ENCODE data around the gene MAP3K21. TPM values are rescaled to one million over a fixed set of nuclear protein-coding genes. Genes with fewer than 3 reads are reported as not detected.

MAP3K21 gene
- total and polyA plus RNA-seq, 5 donors = 0.25 to 0.47 (median 0.34) TPM

DNA sequence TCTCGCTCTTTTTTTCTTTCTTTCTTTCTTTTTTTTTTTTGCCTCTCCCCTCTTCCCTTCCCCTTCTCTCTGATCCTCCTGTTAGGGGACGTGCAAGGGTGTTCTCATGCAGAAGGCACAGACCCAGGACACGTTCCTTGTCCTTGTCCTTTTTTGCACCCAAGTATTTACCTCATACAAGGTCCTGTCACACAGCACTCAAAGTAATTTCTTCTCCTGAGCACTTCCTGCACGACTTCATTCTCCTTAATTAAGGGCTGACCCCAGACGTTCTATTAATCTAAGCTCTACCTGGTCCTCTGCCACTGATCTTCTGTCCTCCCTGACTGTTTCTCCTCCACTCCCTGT is 31.6 kb upstream of the MAP3K21 start:
- intact Hi-C loops (cut with DNase I) = no loop called here
- 5% methylated on average over 5 of the region's 5 CpGs for WGBS
- no peaks in the 10 kb centered on the region for H3K4me1 ChIP-seq (ENCODE audit: control insufficient read depth, insufficient read depth, low read length)
- no peaks in the 10 kb centered on the region for H3K9me3 ChIP-seq (ENCODE audit: control insufficient read depth, low read length)
- H3K27ac ChIP-seq (ENCODE audit: low read length) = no peak overlapping the region
- no peak for ATAC-seq
- no peak for DNase-seq
- no peak overlapping the region for H3K4me3 ChIP-seq (ENCODE audit: low read length)
- no peaks in the 10 kb centered on the region for H3K27me3 ChIP-seq (ENCODE audit: control insufficient read depth, insufficient read depth)

DNA sequence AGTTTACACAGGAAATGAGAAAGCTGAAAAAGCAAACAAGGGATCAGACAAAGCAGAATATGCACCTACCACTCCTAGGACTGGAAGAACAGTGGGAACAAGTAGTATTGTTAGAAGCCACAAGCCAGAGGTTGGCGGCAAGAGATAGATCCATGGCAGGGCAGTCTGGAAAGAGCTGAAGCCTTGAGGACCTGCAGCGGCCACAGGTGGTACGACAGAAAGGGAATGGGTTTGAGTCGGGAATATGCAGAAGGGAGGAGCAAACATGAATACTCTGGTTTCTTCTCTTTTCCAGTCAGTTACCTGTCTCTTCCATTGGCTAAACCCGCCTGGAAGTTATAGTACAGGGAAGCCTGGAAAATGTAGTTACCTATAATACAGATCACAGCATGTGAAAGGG is 28.1 kb upstream of the MAP3K21 start:
- H3K27me3 ChIP-seq (ENCODE audit: control insufficient read depth, insufficient read depth) = no peaks in the 10 kb centered on the region
- no peak for ATAC-seq

DNA sequence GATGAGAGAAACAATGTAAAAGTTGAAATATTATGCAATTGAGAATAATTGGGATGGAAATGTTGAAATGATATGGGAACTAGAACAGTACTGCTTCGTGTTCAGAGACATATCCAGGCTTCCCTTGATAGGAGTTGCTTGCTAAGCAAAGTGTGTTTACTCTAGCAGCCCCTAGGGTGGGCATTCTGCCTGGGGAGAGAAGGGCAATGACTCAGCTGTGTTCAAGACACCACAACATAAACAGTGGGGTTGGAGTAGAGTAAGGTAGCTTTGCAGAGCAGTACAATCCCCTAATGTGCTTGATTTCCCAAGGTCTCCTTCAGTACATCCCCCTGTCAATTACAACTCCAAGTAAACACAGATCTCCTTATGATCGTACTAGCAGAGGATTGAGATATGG is 27.2 kb upstream of the MAP3K21 start:
- no peaks in the 10 kb centered on the region for H3K27me3 ChIP-seq (ENCODE audit: control insufficient read depth, insufficient read depth)
- intact Hi-C loops (cut with DNase I) = no loop called here

More for the DNA sequence above, 28.1 kb upstream of the MAP3K21 start:
- Histone ChIP-seq H3K27ac (ENCODE audit: low read length) (no peak overlapping the region), H3K4me3 (ENCODE audit: low read length) (no peak overlapping the region), H3K9me3 (ENCODE audit: control insufficient read depth, low read length) (no peaks in the 10 kb centered on the region), H3K4me1 (ENCODE audit: control insufficient read depth, insufficient read depth, low read length) (no peaks in the 10 kb centered on the region)
- DNase-seq = no peak
- 81% methylated on average over 5 of the region's 5 CpGs for WGBS
- intact Hi-C loops (cut with DNase I) = no loop called here

DNA sequence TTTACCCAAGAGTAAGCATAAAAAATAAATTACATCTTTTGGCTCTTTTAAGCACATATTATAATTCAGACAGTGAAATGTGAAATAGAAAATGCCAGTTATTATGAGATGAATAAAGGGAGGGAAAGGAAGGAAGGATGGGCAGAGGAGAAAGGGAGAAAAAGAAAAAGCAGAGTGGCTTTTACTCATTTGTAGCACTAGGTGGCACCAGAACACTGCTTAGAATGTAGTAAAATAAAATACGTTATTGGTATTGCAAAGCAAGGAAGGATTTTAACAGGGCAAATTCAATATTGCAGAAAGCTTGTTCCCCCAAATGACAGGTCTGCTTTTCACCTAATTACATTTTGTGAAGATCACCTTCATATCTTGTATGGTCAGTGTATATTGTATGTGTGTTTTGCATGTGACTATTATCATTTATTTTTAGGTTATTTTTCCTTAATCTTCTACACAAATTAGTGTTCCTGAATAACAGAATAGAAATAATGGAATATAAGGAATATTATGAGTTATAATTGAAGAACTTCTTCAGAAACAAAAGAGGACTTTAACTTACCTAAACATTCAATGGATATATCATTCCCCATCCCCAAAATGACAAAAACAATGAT is 22.9 kb upstream of the MAP3K21 start:
- ATAC-seq (no peak), DNase-seq (no peak)
- Histone ChIP-seq H3K4me3 (ENCODE audit: low read length) (no peak overlapping the region), H3K27ac (ENCODE audit: low read length) (no peak overlapping the region), H3K9me3 (ENCODE audit: control insufficient read depth, low read length) (no peaks in the 10 kb centered on the region), H3K27me3 (ENCODE audit: control insufficient read depth, insufficient read depth) (no peaks in the 10 kb centered on the region), H3K4me1 (ENCODE audit: control insufficient read depth, insufficient read depth, low read length) (no peaks in the 10 kb centered on the region)
- intact Hi-C loops (cut with DNase I) = no loop called here
- WGBS = 2% methylated on average over 1 of the region's 1 CpG

More for the DNA sequence above, 27.2 kb upstream of the MAP3K21 start:
- Histone ChIP-seq H3K4me1 (ENCODE audit: control insufficient read depth, insufficient read depth, low read length) (no peaks in the 10 kb centered on the region), H3K9me3 (ENCODE audit: control insufficient read depth, low read length) (no peaks in the 10 kb centered on the region), H3K27ac (ENCODE audit: low read length) (no peak overlapping the region), H3K4me3 (ENCODE audit: low read length) (no peak overlapping the region)
- DNase-seq (no peak), ATAC-seq (no peak)
- 70% methylated on average over 2 of the region's 2 CpGs for WGBS

DNA sequence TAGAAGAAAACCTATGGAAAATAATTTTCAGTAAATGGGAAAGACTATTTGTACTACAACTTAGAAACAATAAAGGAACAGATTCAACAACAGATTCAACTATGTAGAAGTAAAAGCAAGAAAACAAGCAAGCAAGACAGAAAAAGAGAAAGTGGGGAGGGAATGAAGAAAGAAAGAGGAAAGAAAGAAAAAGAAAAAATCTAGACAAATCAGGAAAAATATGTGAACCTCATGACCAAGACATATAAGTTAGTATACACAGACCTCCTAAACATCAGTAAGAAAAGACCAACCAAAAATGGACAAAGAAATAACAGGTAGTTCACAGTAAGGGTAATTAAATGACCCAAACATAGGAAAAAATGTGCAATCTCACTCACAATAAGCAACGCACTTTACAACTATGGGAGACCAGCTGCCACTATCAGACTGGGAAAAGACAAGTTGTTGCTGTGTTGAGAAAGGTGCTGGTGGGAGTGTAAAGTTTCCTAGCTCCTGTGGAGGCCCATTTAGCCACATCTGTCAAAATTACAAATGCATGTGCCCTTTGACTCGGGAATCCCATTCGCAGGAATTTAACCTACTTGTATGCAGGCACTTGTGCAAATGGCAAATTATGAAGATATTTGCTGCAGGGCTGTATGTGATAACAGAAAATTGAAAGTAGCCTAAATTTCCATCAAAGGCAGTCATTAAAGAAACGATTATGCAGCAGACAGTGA is 13.9 kb upstream of the MAP3K21 start:
- no peaks in the 10 kb centered on the region for H3K9me3 ChIP-seq (ENCODE audit: control insufficient read depth, low read length)
- H3K4me3 ChIP-seq (ENCODE audit: low read length) = no peak overlapping the region
- no peak overlapping the region for H3K27ac ChIP-seq (ENCODE audit: low read length)
- H3K4me1 ChIP-seq (ENCODE audit: control insufficient read depth, insufficient read depth, low read length) = no peaks in the 10 kb centered on the region
- no peak for DNase-seq
- WGBS = 59% methylated on average over 4 of the region's 4 CpGs
- intact Hi-C loops (cut with DNase I) = no loop called here
- ATAC-seq = no peak
- no peaks in the 10 kb centered on the region for H3K27me3 ChIP-seq (ENCODE audit: control insufficient read depth, insufficient read depth)

DNA sequence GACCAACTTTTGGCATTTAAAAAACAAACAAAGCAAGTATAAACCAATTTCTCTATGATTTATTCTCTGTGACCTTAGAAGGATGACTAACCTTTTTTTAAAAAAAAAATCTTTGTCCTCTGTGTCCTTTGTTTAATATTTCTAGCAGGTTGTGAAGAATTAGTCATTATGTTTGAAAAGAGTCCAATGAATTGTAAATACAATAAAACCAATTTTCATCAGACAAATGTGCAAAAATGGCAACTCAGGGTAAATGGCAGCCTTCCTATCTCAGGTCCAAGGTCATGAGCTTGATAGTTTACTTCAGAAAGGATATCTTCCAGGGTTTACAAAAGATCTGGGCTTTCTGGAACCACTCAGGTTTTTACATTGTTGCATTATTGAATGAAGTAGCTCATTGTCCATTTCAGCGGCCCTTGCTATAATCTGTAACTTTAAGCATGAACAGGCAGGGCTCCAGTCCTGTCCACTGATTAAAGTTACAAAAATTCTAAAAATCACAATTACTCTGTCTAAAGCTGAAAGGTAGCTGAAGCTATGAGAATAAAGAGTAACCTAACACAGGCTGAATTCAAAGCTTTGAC is 11.7 kb upstream of the MAP3K21 start:
- WGBS = 73% methylated on average over 1 of the region's 1 CpG
- no peaks in the 10 kb centered on the region for H3K27me3 ChIP-seq (ENCODE audit: control insufficient read depth, insufficient read depth)
- no peak overlapping the region for H3K4me3 ChIP-seq (ENCODE audit: low read length)
- H3K4me1 ChIP-seq (ENCODE audit: control insufficient read depth, insufficient read depth, low read length) = no peaks in the 10 kb centered on the region
- no peak for ATAC-seq
- H3K27ac ChIP-seq (ENCODE audit: low read length) = no peak overlapping the region
- intact Hi-C loops (cut with DNase I) = no loop called here
- H3K9me3 ChIP-seq (ENCODE audit: control insufficient read depth, low read length) = no peaks in the 10 kb centered on the region
- no peak for DNase-seq

DNA sequence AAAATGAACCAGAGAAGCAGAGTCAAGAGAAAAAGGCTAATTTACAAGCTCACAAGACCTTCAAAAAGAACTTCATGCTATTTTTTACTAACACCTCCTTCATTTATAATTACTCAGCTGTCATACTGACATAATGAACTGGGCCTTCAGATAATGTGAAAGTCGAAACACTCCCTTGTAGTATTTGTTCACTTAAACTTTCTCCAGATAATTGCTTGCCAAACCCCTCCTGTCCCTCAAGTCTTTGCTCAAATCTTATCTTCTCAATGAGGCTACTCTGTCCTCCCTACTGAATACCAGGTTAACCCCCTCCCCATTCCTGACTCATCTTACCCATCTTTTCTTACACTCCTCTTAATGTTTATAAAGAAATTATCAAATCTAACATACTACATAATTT is 11.1 kb upstream of the MAP3K21 start:
- intact Hi-C loops (cut with DNase I) = no loop called here
- no peak overlapping the region for H3K4me3 ChIP-seq (ENCODE audit: low read length)

DNA sequence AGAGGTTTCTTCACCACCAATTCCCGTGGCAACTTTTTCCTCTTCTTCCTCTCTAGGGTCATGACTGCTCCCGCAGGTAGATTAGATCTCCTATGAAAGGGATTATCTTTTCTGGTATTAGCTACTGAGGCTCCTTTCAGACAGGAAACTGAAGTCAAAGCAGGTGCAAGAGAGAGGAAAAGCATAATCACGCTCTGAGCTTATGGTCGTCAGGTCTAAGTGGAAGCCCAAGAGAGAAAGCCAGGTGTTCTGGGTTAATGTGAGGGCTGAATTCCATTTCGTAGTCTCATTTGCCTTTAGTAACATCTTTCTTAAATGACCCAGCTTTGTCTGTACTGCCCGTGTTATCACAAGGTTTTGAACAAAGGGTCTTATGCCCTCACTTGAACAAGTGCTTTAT is 8.3 kb upstream of the MAP3K21 start:
- H3K27ac ChIP-seq (ENCODE audit: low read length) = no peak overlapping the region
- no peak overlapping the region for H3K4me3 ChIP-seq (ENCODE audit: low read length)
- WGBS = 77% methylated on average over 6 of the region's 6 CpGs
- H3K9me3 ChIP-seq (ENCODE audit: control insufficient read depth, low read length) = no peaks in the 10 kb centered on the region
- intact Hi-C loops (cut with DNase I) = no loop called here
- H3K4me1 ChIP-seq (ENCODE audit: control insufficient read depth, insufficient read depth, low read length) = no peaks in the 10 kb centered on the region
- no peaks in the 10 kb centered on the region for H3K27me3 ChIP-seq (ENCODE audit: control insufficient read depth, insufficient read depth)
- ATAC-seq (no peak), DNase-seq (no peak)

More for the DNA sequence above, 11.1 kb upstream of the MAP3K21 start:
- no peak for ATAC-seq
- no peaks in the 10 kb centered on the region for H3K27me3 ChIP-seq (ENCODE audit: control insufficient read depth, insufficient read depth)
- no peaks in the 10 kb centered on the region for H3K4me1 ChIP-seq (ENCODE audit: control insufficient read depth, insufficient read depth, low read length)
- 42% methylated on average over 1 of the region's 1 CpG for WGBS
- no peak overlapping the region for H3K27ac ChIP-seq (ENCODE audit: low read length)
- no peak for DNase-seq
- H3K9me3 ChIP-seq (ENCODE audit: control insufficient read depth, low read length) = no peaks in the 10 kb centered on the region

DNA sequence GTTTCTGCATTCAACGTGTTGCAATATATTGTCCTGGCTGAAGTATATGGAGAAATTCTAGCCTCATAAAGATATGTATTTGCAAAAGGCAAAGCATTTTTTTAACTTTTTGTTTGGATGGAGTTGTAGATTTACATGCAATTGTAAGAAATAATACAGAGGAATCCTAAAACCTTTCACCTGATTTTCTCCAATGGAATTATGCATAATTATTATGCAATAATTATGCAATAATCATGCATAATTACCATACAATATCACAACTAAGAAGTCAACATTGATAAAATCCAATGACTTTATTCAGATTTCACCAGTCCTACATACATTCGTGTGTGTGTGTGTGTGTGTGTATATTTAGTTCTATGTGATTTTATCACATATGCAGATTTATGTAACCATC is 7.5 kb upstream of the MAP3K21 start:
- intact Hi-C loops (cut with DNase I) = no loop called here
- DNase-seq (no peak), ATAC-seq (no peak)
- Histone ChIP-seq H3K27ac (ENCODE audit: low read length) (no peak overlapping the region), H3K27me3 (ENCODE audit: control insufficient read depth, insufficient read depth) (no peaks in the 10 kb centered on the region), H3K4me3 (ENCODE audit: low read length) (no peak overlapping the region), H3K4me1 (ENCODE audit: control insufficient read depth, insufficient read depth, low read length) (no peaks in the 10 kb centered on the region), H3K9me3 (ENCODE audit: control insufficient read depth, low read length) (no peaks in the 10 kb centered on the region)
- WGBS = 77% methylated on average over 2 of the region's 2 CpGs

DNA sequence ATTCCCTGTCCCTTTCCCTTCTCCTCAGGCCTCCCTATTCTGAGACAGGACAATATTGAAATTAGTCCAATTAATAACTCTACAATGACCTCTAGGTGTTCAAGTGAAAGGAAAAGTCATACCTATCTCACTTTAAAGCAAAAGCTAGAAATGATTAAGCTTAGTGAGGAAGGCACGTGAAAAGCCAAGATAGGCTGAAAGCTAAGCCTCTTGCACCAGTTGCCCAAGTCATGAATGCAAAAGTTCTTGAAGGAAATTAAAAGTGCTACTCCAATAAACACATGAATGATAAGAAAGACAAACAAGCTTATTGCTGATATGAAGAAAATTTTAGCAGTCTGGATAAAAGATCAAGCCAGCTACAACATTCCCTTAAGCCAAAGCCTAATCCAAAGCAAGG is 3.8 kb upstream of the MAP3K21 start:
- 89% methylated on average over 1 of the region's 1 CpG for WGBS
- no peak for ATAC-seq

DNA sequence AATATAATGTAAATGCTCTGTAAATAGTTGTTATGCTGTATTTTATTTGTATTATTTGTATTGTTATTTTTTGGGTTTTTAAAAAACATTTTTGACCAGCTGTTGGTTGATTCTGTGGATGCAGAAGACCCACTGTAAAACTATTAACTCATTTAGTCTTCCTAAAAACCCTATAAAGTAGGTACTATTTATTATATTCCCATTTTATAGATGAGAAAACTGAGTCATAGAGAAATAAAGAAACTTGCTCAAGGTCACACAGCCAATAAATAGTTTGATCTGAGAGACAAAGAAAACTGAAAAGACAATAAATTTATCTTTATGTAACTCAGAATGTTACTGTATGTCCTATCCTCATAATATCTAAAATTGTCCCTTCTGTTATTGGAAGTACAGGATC is 1.2 kb upstream of the MAP3K21 start:
- no peak overlapping the region for H3K4me3 ChIP-seq (ENCODE audit: low read length)
- no peaks in the 10 kb centered on the region for H3K4me1 ChIP-seq (ENCODE audit: control insufficient read depth, insufficient read depth, low read length)
- DNase-seq (no peak), ATAC-seq (no peak)
- H3K9me3 ChIP-seq (ENCODE audit: control insufficient read depth, low read length) = no peaks in the 10 kb centered on the region
- H3K27me3 ChIP-seq (ENCODE audit: control insufficient read depth, insufficient read depth) = no peaks in the 10 kb centered on the region
- intact Hi-C loops (cut with DNase I) = no loop called here
- no peak overlapping the region for H3K27ac ChIP-seq (ENCODE audit: low read length)

More for the DNA sequence above, 3.8 kb upstream of the MAP3K21 start:
- Histone ChIP-seq H3K4me3 (ENCODE audit: low read length) (no peak overlapping the region), H3K27me3 (ENCODE audit: control insufficient read depth, insufficient read depth) (no peaks in the 10 kb centered on the region), H3K27ac (ENCODE audit: low read length) (no peak overlapping the region), H3K4me1 (ENCODE audit: control insufficient read depth, insufficient read depth, low read length) (no peaks in the 10 kb centered on the region), H3K9me3 (ENCODE audit: control insufficient read depth, low read length) (no peaks in the 10 kb centered on the region)
- intact Hi-C loops (cut with DNase I) = no loop called here
- no peak for DNase-seq
